ENCODE measurements around the gene CDO1.

DNA sequence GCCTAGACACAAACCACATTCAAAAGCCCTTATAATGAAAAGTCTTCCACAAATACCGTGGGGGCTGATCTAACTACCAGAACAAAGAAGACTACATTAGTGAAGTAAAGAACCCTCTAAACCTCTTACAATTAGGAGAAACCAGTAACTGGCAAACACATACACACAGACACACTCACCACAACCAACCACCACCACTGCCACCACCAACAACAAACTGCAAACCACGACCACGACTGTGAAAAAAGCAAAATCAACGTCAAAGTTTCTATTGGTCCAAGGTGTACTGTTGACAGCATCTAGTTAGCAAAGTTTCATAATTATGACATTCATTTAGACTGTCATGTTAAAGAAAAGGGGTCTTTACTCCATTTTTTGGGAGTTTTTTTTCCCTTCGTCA, 2.7 kb downstream of the CDO1 start:
- TF ChIP-seq, protein P1, sequence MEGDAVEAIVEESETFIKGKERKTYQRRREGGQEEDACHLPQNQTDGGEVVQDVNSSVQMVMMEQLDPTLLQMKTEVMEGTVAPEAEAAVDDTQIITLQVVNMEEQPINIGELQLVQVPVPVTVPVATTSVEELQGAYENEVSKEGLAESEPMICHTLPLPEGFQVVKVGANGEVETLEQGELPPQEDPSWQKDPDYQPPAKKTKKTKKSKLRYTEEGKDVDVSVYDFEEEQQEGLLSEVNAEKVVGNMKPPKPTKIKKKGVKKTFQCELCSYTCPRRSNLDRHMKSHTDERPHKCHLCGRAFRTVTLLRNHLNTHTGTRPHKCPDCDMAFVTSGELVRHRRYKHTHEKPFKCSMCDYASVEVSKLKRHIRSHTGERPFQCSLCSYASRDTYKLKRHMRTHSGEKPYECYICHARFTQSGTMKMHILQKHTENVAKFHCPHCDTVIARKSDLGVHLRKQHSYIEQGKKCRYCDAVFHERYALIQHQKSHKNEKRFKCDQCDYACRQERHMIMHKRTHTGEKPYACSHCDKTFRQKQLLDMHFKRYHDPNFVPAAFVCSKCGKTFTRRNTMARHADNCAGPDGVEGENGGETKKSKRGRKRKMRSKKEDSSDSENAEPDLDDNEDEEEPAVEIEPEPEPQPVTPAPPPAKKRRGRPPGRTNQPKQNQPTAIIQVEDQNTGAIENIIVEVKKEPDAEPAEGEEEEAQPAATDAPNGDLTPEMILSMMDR (IDR thresholded peaks at IDR 0.05): no peak
- no peak for TF ChIP-seq POLR2A (IDR thresholded peaks at IDR 0.05)

Data from Peyer's patch (tissue), 4 donors.